ENCODE measurements around the gene PAEP.

PAEP gene

DNA sequence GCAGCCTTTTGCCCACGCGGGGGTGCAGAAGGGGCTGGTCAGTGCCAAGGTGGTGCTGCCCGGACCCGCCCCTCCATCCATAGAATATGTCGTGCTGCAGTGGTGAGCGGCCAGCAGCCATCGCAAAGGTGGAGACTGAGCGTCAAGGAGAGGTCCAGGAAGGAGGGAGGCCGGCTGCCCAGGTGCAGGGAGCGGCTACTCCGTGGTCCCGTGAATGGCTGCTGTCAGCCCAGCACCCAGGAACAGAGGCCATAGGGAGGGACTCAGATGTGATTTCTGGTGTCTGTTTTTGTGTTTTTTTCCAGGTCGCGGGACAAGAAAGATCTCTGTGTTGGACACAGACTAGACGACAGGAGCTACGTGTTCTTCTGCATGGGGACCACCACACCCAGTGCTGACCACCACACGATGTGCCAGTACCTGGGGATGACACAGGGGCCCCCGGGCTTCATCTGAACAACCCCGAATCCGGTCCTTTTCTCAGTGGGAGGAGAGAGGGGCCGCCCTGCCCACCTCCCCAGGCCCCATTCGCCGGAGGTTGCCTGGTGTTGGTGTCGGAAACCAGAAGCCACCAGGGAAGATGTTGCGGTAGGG, 29.0 kb downstream of the PAEP start:
- in situ Hi-C loops (cut with HindIII; ENCODE audit: low sequenced_read_pairs) = no loop called here

- in situ Hi-C loops (cut with HindIII; ENCODE audit: low sequenced_read_pairs) = no loop called here
These were observed 30.2 kb downstream of the PAEP start for GRCh38 chr9:135591506-135592330.

- in situ Hi-C loops (cut with HindIII; ENCODE audit: low sequenced_read_pairs) = no loop called here
These were observed 30.7 kb downstream of the PAEP start for GRCh38 chr9:135592331-135592590.

GRCh38 chr9:135592625-135593024, 31.1 kb downstream of the PAEP start:
- in situ Hi-C loops (cut with HindIII; ENCODE audit: low sequenced_read_pairs) = no loop called here

GRCh38 chr9:135596211-135596610, 34.7 kb downstream of the PAEP start:
- in situ Hi-C loops (cut with HindIII; ENCODE audit: low sequenced_read_pairs) = no loop called here

- in situ Hi-C loops (cut with HindIII; ENCODE audit: low sequenced_read_pairs) = no loop called here
These were observed 38.8 kb downstream of the PAEP start for GRCh38 chr9:135600296-135600817.

DNA sequence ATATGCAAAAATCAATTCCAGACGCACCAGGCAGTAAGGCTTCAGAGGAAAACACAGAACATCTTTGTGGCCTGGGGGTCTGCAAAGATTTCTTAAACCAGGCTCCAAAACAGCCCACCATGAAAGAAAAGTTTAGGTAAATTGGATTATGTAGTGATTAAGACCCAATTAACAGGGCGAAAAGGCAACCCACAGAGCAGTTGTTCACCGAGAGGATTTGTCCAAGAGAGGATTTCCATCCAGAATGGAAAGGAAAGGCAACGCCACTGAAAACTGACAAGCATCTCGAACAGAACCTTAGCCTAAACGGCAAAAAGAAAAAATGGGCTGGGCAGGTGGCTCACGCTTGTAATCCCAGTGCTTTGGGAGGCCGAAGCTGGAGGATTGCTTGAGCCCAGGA, 40.4 kb downstream of the PAEP start:
- in situ Hi-C loops (cut with HindIII; ENCODE audit: low sequenced_read_pairs) = no loop called here

DNA sequence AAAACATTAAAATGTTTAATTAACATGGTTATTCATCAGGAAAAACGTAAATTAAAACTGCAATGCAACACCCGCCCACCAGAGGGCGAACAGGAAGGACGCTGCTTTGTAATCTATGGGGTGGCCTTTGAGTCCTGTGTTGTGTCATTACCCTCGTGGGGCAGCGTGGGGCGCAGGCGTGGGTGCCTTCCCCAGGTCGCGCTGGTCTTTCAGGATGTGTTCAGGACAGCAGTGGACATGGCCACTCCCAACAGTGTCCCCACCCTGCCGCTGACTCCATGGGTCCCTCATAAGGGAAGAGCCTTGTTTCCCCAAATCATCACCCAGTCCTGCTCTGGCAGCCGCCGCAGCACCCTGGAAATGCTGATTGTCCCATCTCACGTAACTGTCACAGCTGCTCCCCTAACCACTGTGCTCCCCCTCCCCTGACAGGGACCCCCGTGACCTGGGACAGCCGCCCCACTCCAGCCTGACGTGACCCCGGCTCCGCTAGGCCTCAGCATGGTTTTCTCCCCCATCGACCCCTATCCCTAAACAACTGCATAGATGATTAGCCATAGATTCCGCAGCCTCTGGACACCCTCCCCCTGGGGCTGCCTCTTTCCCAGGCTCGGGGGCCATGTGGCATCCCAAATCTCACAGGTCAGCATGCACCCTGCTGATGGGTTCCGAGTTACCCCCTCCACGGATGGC, 41.4 kb downstream of the PAEP start:
- in situ Hi-C loops (cut with HindIII; ENCODE audit: low sequenced_read_pairs) = no loop called here

DNA sequence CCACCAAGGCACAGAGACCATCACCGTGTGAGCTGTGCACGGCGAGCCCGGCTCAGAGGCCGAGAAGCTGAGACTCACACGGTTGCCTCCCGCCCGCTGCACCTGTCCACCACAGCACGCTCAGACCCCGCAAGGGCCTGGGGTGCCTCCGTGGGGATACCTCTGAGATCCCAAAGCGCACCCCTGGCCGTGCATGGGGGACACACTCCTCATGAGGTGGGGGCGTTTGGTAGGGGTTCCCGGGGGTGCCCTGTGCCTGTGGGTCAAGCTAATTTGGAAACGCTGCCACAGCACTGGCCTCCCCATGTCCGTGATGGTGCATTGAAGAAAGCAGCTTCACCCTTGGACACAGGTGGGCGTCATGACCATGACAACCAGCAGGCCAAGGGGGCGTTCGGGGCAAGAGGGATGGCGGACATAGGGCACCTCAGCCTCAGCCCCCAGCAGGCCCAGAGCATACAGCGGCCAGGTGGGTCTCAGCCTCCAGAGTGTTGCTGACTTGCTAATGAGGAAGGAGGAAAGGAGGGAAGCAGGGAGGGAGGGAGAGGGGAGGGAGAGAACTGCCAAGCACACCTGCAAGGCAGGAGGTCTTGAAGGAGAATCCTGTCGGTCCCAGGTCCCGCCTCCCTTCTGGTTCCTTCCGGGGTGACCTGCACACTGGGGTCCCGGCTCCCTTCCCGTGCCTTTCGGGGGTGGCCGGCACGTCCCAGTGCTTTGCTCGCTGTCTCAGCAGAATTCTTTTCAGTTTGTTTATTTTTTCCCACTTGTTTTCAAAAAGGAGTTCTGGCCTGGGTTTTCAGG, 43.1 kb downstream of the PAEP start:
- in situ Hi-C loops (cut with HindIII; ENCODE audit: low sequenced_read_pairs) = no loop called here

DNA sequence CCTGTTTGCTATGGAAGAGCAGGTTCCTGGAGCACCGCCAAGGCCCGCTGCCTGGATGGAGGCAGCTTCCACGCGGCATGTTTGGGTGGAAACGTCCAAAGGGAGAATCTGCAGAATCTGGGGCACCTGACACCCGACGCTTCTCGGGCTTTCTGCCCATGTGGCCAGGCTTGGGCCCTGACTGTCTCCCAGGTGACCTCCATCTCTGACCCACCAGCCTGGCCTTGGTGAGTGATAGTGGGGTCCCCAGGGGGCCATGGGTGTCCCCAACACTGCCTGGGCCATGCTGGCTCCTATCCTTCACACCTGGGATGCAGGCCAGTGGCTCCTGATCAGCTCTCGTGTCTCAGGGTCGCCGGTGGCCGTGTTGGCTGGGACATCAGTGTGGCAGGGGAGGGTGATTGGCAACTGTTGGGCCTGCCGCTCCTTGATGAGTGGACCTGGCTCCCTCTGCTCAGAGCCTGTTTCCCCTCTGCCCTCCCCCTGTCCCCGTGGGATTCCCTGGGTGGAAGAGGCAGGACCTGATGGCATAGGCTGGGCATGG, 43.8 kb downstream of the PAEP start:
- in situ Hi-C loops (cut with HindIII; ENCODE audit: low sequenced_read_pairs) = no loop called here

DNA sequence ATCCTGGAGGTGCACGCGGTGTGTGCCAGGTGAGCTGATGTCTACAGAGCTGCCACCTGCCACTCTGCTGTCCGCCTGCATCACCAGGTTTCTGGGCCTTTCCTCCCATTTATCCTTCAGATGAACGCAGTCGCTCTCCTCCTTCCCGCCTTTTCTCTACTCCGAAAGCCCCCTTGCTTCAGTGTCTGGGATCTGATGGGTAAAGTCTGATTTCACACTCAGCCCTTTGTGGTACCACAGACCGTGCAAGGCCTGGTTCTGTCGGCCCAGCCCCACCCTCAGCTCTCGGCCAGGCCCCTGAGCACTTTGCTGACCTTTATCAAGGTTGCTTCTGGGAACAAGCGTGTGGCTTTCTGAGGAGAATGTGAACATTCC, 45.3 kb downstream of the PAEP start:
- in situ Hi-C loops (cut with HindIII; ENCODE audit: low sequenced_read_pairs) = no loop called here

DNA sequence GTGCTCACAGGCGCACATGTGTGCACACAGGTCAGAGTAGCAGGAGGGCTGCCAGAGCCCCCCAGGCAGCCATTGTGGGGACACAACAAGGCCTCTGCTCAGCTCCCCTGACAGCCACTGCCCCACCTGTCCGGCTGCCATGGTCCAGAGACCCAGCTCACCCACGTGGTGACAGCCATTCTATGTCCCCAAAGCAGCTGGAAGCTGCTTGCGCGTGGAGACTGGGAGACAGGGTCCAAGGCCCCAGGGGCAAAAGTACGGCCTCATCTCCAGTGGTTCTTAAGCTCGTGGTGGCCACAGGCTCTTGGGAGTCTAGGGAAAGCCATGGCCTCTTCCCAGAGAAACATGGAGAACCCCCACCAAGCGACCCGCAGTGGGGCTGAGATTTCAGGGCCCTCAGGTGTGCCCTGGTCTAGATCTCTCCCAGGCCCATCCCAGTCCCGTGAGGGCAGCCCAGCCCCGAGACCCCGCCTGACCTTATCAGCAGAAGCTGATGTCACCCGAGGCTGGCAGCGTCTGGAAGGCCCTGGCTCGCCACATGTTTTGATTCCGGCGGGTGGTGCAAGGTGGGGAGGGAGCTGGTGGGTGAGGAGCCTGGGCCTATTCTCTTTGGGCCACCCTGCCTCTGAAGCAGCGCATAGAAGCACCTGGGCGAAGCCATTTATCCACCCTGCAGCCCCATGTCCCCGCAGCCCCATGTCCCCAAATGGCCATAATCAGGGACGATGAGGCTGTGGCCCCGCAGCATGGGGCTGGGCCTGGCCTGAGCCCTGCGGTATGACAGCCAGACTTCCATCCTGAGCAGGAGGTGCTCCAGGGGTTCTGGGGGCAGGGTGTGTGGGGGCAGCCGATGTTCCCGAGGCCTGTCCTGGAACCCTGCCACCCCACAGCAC, 46.1 kb downstream of the PAEP start:
- in situ Hi-C loops (cut with HindIII; ENCODE audit: low sequenced_read_pairs) = no loop called here

GRCh38 chr9:135608294-135608998, 46.9 kb downstream of the PAEP start:
- in situ Hi-C loops (cut with HindIII; ENCODE audit: low sequenced_read_pairs) = no loop called here

- in situ Hi-C loops (cut with HindIII; ENCODE audit: low sequenced_read_pairs) = no loop called here
These were observed 47.4 kb downstream of the PAEP start for GRCh38 chr9:135608999-135609317.

- in situ Hi-C loops (cut with HindIII; ENCODE audit: low sequenced_read_pairs) = no loop called here
These were observed 47.9 kb downstream of the PAEP start for GRCh38 chr9:135609366-135609955.

- in situ Hi-C loops (cut with HindIII; ENCODE audit: low sequenced_read_pairs) = no loop called here
These were observed 49.0 kb downstream of the PAEP start for GRCh38 chr9:135610290-135611141.

DNA sequence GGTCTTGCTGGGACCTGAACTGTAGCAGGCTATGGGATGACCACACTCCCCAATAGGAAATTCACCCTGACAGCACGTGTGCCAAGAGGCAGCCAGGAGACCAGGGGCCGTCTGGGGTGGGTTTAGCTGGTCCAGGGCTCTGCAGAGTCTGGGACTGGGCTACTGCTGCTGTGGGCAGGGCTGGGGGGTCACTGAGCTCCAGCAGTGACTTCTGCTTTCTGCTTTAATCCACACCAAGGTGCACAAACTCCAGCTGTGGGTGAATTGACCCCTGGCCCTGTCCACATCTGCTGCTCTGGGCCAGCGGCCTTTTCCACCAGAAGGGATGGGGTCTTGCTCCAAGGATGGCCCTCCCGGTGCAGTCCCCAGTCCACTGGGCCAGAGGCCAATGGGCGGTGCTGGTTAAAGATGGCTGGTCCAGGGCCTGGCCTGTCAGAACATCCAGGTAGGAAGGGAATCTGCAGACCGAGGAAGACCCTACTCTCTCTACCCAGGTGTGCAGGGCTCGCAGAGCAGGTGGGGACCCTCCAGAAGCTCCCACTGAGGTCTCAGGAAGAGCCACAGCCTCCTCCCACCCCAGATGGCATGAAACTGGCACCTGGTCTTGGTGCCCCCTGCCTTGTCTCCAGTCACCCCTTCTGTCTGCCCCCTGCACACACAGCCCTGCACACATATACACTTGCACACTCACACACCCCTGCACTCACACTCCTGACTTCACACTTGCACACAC, 49.8 kb downstream of the PAEP start:
- in situ Hi-C loops (cut with HindIII; ENCODE audit: low sequenced_read_pairs) = no loop called here

GRCh38 chr9:135611875-135612209, 50.3 kb downstream of the PAEP start:
- in situ Hi-C loops (cut with HindIII; ENCODE audit: low sequenced_read_pairs) = no loop called here

Measured in endothelial cell of hepatic sinusoid (primary cell).